Fibroblast of mammary gland (primary cell): ENCODE measurements around the gene AVPR2.

Experiments
- DNase-seq: peaks from one replicate; pipeline ENCODE4 v3.0.0-alpha.2; 2010; ENCODE audit warnings: low read depth
- H3K4me3 ChIP-seq: 2 replicates; pipeline ENCODE4 v1.5.1; 2011; ENCODE audit warnings: low read depth, mild to moderate bottlenecking, low read length, moderate library complexity; ENCODE audit not compliant: control insufficient read depth
- TF ChIP-seq, protein P1 (sequence below): conservative IDR thresholded peaks from 2 replicates; pipeline ENCODE4 v1.5.1; 2011; ENCODE audit warnings: low read depth, low read length, inconsistent platforms; ENCODE audit not compliant: control insufficient read depth, insufficient read depth

The AVPR2 gene

GRCh38 chrX:153944140-153944799, 39.8 kb downstream of the AVPR2 start, which contains the start of gene RENBP:
TSS of gene RENBP (minus strand) at chrX:153944643. CDS start at chrX:153944610, 33 bp downstream.
- DNase-seq = no peak
- TF ChIP-seq, protein P1, sequence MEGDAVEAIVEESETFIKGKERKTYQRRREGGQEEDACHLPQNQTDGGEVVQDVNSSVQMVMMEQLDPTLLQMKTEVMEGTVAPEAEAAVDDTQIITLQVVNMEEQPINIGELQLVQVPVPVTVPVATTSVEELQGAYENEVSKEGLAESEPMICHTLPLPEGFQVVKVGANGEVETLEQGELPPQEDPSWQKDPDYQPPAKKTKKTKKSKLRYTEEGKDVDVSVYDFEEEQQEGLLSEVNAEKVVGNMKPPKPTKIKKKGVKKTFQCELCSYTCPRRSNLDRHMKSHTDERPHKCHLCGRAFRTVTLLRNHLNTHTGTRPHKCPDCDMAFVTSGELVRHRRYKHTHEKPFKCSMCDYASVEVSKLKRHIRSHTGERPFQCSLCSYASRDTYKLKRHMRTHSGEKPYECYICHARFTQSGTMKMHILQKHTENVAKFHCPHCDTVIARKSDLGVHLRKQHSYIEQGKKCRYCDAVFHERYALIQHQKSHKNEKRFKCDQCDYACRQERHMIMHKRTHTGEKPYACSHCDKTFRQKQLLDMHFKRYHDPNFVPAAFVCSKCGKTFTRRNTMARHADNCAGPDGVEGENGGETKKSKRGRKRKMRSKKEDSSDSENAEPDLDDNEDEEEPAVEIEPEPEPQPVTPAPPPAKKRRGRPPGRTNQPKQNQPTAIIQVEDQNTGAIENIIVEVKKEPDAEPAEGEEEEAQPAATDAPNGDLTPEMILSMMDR = no peak
- no peak within 1 kb of the TSS for H3K4me3 ChIP-seq

DNA sequence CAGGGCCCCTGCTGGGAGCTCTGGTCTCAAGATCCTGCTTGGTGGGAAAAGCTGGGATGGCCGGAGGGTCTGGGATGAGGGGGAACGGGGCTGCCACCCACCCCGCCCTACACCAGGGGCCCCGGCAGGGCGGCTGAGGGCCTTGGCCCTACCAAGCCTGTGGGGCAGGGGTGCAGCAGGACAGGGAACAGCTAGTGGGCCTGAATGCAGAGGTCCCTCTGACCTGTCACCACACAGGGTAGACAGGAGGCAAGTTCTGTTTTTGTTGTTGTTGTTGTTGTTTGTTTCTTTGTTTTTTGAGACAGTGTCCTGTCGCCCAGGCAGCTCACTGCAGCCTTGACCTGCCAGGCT, 40.3 kb downstream of the AVPR2 start:
- DNase-seq = no peak
- TF ChIP-seq, protein P1 = no peak
- H3K4me3 ChIP-seq = no peak overlapping the region

- TF ChIP-seq, protein P1 = no peak
- DNase-seq = no peak
- H3K4me3 ChIP-seq = no peak overlapping the region
These were observed 41.8 kb downstream of the AVPR2 start for GRCh38 chrX:153945956-153946943.

- TF ChIP-seq, protein P1 = peak; percentile 88
- peak; percentile 85 for DNase-seq
These were observed 42.7 kb downstream of the AVPR2 start for GRCh38 chrX:153947009-153947769.

DNA sequence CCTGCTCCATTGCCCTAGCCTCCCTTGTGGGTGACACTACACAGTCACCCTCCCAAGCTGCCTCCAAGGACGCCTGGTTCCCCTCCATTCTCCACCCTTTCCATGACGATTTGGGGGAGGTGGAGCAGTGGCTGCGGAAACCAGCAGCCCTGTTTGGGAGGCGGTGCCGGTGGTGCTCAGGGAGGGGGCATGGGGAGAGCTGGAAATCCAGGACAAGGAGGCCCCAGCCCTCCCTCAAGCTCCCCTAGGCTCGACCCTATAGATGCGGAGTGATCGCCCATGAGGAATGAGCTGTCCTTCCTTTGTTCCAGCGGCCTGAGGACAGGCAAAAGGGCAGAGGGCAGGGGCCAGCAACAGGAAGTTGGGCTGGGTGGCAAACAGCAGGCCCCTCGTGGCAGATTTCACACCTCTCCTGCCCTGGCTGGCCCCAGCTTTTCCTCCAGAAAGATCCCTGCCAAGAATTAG, 43.6 kb downstream of the AVPR2 start:
- no peak overlapping the region for H3K4me3 ChIP-seq
- no peak for DNase-seq
- TF ChIP-seq, protein P1 = no peak

More at GRCh38 chrX:153947009-153947769, 42.7 kb downstream of the AVPR2 start:
- H3K4me3 ChIP-seq = no peak overlapping the region

GRCh38 chrX:153948847-153949805, 44.7 kb downstream of the AVPR2 start:
- no peak for DNase-seq
- TF ChIP-seq, protein P1 = no peak
- no peak overlapping the region for H3K4me3 ChIP-seq
